Immature natural killer cell (primary cell): ENCODE measurements around the gene LRRTM3. TPM values are rescaled to one million over a fixed set of nuclear protein-coding genes. Genes with fewer than 3 reads are reported as not detected.

Experiments
- DNase-seq, 3 donors: peaks; one replicate each; pipeline ENCODE4 v3.0.0; 2022; ENCODE audit warnings: mixed read lengths in 1 of 3
- H3K27ac Mint-ChIP-seq, 6 donors: one replicate each; pipeline ENCODE4 v1.8.0; 2020; ENCODE audit warnings: mixed read lengths in 6 of 6, mild to moderate bottlenecking in 5 of 6, inconsistent platforms in 4 of 6, moderate library complexity in 3 of 6
- H3K27me3 Mint-ChIP-seq, 3 donors: one replicate each; pipeline ENCODE4 v1.8.0; 2020 to 2021; ENCODE audit warnings: low read depth in 3 of 3, mild to moderate bottlenecking in 3 of 3, mixed read lengths in 3 of 3, moderate library complexity in 3 of 3, inconsistent platforms in 1 of 3
- H3K36me3 Mint-ChIP-seq, 3 donors: one replicate each; pipeline ENCODE4 v1.8.0; 2020; ENCODE audit warnings: mixed read lengths in 3 of 3, inconsistent platforms in 2 of 3, mild to moderate bottlenecking in 2 of 3
- H3K4me1 Mint-ChIP-seq, 2 donors: one replicate each; pipeline ENCODE4 v1.8.0; 2020; ENCODE audit warnings: inconsistent platforms in 2 of 2, mild to moderate bottlenecking in 2 of 2, mixed read lengths in 2 of 2, moderate library complexity in 1 of 2
- H3K4me3 Mint-ChIP-seq, 5 donors: one replicate each; pipeline ENCODE4 v1.8.0; 2020; ENCODE audit warnings: mild to moderate bottlenecking in 5 of 5, mixed read lengths in 5 of 5, inconsistent platforms in 3 of 5, moderate library complexity in 3 of 5
- H3K9me3 Mint-ChIP-seq, 6 donors: one replicate each; pipeline ENCODE4 v1.8.0; 2020; ENCODE audit warnings: mild to moderate bottlenecking in 6 of 6, mixed read lengths in 6 of 6, inconsistent platforms in 4 of 6, moderate library complexity in 3 of 6
- polyA plus RNA-seq, 3 donors: library from polyadenylated mRNA; unstranded; fragments of 300-500 nt; fragmentation: Illumina TruSeq; gene quantifications; one replicate each; pipeline ENCODE4 v1.2.3, GENCODE V29; 2021

The LRRTM3 gene
- polyA plus RNA-seq, 3 donors from 2014 or later, result not detected

- H3K27ac Mint-ChIP-seq, result no peak overlapping the region
- H3K36me3 Mint-ChIP-seq, result peaks cover 0 to 4% (median 0%) of the 10 kb centered on the region in 3 donors
- peaks cover 0 to 12% (median 5%) of the 10 kb centered on the region in 6 donors for H3K9me3 Mint-ChIP-seq
- no peaks in the 10 kb centered on the region for H3K27me3 Mint-ChIP-seq
- H3K4me1 Mint-ChIP-seq, result no peaks in the 10 kb centered on the region
- no peak for DNase-seq
- no peak overlapping the region for H3K4me3 Mint-ChIP-seq
Measured at GRCh38 chr10:67141300-67141699, 215.5 kb downstream of the LRRTM3 start.

- no peak overlapping the region for H3K4me3 Mint-ChIP-seq
- H3K9me3 Mint-ChIP-seq, result peaks cover 0 to 24% (median 5%) of the 10 kb centered on the region in 6 donors
- H3K27me3 Mint-ChIP-seq, result peaks cover 0 to 4% (median 0%) of the 10 kb centered on the region in 3 donors
- DNase-seq, result no peak
- H3K4me1 Mint-ChIP-seq, result no peaks in the 10 kb centered on the region
- peaks cover 0 to 4% (median 0%) of the 10 kb centered on the region in 3 donors for H3K36me3 Mint-ChIP-seq
- no peak overlapping the region for H3K27ac Mint-ChIP-seq
Measured at GRCh38 chr10:67144530-67144929, 218.7 kb downstream of the LRRTM3 start.
